Measurements from ENCODE around the gene SRRT.

Gene SRRT

GRCh38 chr7:100826514-100827329, 48.2 kb upstream of the SRRT start:
- Histone ChIP-seq H3K9me3 (ENCODE audit: insufficient read depth, low read length) (no peaks in the 10 kb centered on the region), H3K36me3 (replicated peaks; ENCODE audit: low read depth, low read length) (no peaks in the 10 kb centered on the region), H3K4me1 (ENCODE audit: low read length) (peaks cover 20% of the 10 kb centered on the region), H3K27me3 (ENCODE audit: low read depth, low read length) (no peaks in the 10 kb centered on the region), H3K79me2 (ENCODE audit: low read length) (no peaks in the 10 kb centered on the region), H3K9ac (ENCODE audit: low read length) (no peak overlapping the region), H4K20me1 (ENCODE audit: insufficient read depth, low read length) (no peaks in the 10 kb centered on the region), H3K4me2 (ENCODE audit: low read length) (no peak overlapping the region), H2AFZ (ENCODE audit: low read depth, low read length) (no peak overlapping the region), H3K4me3 (ENCODE audit: low read length) (no peak overlapping the region), H3K27ac (ENCODE audit: low read length) (no peak overlapping the region)
- TF ChIP-seq EZH2phosphoT487 (IDR thresholded peaks at IDR 0.05; ENCODE audit: low read depth), result no peak
- TF ChIP-seq, protein P1, sequence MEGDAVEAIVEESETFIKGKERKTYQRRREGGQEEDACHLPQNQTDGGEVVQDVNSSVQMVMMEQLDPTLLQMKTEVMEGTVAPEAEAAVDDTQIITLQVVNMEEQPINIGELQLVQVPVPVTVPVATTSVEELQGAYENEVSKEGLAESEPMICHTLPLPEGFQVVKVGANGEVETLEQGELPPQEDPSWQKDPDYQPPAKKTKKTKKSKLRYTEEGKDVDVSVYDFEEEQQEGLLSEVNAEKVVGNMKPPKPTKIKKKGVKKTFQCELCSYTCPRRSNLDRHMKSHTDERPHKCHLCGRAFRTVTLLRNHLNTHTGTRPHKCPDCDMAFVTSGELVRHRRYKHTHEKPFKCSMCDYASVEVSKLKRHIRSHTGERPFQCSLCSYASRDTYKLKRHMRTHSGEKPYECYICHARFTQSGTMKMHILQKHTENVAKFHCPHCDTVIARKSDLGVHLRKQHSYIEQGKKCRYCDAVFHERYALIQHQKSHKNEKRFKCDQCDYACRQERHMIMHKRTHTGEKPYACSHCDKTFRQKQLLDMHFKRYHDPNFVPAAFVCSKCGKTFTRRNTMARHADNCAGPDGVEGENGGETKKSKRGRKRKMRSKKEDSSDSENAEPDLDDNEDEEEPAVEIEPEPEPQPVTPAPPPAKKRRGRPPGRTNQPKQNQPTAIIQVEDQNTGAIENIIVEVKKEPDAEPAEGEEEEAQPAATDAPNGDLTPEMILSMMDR (IDR thresholded peaks at IDR 0.05; ENCODE audit: low read depth, low read length), result no peak

- H3K4me2 ChIP-seq (ENCODE audit: low read length), result no peak within 1 kb of the TSS
- H2AFZ ChIP-seq (ENCODE audit: low read depth, low read length), result no peak within 1 kb of the TSS
- no peak within 1 kb of the TSS for H3K27ac ChIP-seq (ENCODE audit: low read length)
Observed at GRCh38 chr7:100827330-100828226, 47.3 kb upstream of the SRRT start, which contains the start of gene EPHB4. TSS of gene EPHB4 (minus strand) at chr7:100827523. CDS start at chr7:100827030, 493 bp downstream.

DNA sequence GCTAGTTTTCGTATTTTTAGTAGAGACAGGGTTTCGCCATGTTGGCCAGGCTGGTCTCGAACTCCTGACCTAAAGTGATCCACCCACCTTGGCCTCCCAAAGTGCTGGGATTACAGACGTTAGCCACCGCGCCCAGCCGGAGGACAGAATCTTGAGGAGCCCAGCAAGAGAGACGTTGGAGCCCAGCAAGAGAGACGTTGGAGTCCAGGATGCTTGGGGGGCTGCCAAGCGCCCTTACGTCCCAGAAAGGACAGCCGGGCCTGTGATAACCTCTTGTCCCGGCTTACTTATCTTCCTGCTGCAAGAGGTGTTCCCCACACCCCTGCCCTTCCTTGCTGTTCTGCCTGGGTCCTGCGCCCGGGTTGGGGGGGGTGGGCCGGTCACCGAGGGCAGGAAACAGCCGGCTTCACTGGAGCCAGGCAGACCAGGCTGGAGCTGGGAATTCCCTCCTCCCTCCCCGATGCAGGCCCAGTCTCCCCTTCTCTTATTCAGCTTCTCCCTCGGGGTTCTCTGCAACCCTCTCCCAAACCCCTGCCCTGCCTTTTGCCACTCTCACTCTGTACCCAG, 45.7 kb upstream of the SRRT start:
- H3K4me3 ChIP-seq (ENCODE audit: low read length), result no peak overlapping the region
- H3K9ac ChIP-seq (ENCODE audit: low read length), result no peak overlapping the region
- H2AFZ ChIP-seq (ENCODE audit: low read depth, low read length), result no peak overlapping the region
- H3K9me3 ChIP-seq (ENCODE audit: insufficient read depth, low read length), result no peaks in the 10 kb centered on the region
- no peak overlapping the region for H3K27ac ChIP-seq (ENCODE audit: low read length)
- H3K27me3 ChIP-seq (ENCODE audit: low read depth, low read length), result no peaks in the 10 kb centered on the region
- H3K4me2 ChIP-seq (ENCODE audit: low read length), result no peak overlapping the region
- H3K79me2 ChIP-seq (ENCODE audit: low read length), result no peaks in the 10 kb centered on the region
- H4K20me1 ChIP-seq (ENCODE audit: insufficient read depth, low read length), result no peaks in the 10 kb centered on the region
- H3K4me1 ChIP-seq (ENCODE audit: low read length), result peaks cover 20% of the 10 kb centered on the region
- H3K36me3 ChIP-seq (replicated peaks; ENCODE audit: low read depth, low read length), result no peaks in the 10 kb centered on the region
- TF ChIP-seq, protein P1 (IDR thresholded peaks at IDR 0.05; ENCODE audit: low read depth, low read length), result no peak
- TF ChIP-seq EZH2phosphoT487 (IDR thresholded peaks at IDR 0.05; ENCODE audit: low read depth), result no peak

More at GRCh38 chr7:100827330-100828226, 47.3 kb upstream of the SRRT start, which contains the start of gene EPHB4:
- Histone ChIP-seq H3K9ac (ENCODE audit: low read length) (no peak within 1 kb of the TSS), H3K9me3 (ENCODE audit: insufficient read depth, low read length) (no peaks in the 10 kb centered on the region), H3K4me1 (ENCODE audit: low read length) (peaks cover 20% of the 10 kb centered on the region), H3K27me3 (ENCODE audit: low read depth, low read length) (no peaks in the 10 kb centered on the region), H3K79me2 (ENCODE audit: low read length) (no peaks in the 10 kb centered on the region), H3K4me3 (ENCODE audit: low read length) (no peak within 1 kb of the TSS), H4K20me1 (ENCODE audit: insufficient read depth, low read length) (no peaks in the 10 kb centered on the region), H3K36me3 (replicated peaks; ENCODE audit: low read depth, low read length) (no peaks in the 10 kb centered on the region)
- TF ChIP-seq EZH2phosphoT487 (IDR thresholded peaks at IDR 0.05; ENCODE audit: low read depth), result no peak
- TF ChIP-seq, protein P1 (IDR thresholded peaks at IDR 0.05; ENCODE audit: low read depth, low read length), result no peak

Measured in OCI-LY3 (cell line).